ENCODE measurements around the gene HRC.
A peak's percentile ranks its signal among the peaks of the same experiment; 100 is the strongest.

HRC gene

DNA sequence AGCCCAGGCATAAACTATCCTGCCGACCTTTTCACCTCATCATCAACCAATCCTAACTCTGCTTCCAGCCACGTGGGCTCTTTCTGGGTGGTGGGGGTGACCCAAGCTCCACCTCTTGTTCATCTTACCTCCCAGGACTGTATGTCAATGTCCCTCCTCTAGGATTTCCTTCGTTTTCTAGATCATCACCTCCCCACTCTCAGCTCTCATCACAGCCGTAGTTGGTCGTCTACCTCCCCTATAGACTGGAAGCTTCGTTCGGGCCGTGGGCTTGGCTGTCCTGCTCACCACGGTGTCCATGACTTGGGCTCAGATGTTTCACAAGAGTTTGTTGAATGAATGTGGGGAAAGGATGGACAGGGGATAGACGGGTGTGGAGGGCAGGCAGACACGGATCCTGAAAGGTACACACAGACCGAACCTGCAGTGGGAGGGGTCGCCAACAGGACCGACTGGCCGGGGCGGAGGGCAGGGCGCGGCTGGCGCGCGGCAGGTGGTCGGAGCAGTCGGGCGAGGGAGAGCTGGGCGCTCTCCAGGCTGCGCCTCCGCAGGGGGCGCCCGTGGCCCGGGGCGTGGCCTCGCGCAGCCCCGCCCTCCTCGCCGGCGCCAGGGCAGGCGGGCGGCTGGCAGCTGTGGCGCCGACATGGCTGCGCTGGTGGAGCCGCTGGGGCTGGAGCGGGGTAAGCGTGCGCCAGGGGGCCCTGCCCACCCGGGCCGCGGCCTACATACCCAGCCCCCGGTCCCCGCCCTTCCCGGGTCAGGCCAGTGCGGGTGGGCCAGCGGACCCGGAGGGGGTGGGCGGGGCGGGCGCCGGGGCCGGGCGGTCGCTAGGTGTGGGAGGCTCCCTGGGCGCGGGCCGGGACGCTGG lies 41.2 kb downstream of the HRC start, which contains the start of gene LIN7B:
Gene LIN7B, plus strand, starts transcription at position 609 of the 868 bp plus-strand sequence. Its CDS starts 35 bp downstream, at position 644.
- peak; percentile 82 for DNase-seq

DNA sequence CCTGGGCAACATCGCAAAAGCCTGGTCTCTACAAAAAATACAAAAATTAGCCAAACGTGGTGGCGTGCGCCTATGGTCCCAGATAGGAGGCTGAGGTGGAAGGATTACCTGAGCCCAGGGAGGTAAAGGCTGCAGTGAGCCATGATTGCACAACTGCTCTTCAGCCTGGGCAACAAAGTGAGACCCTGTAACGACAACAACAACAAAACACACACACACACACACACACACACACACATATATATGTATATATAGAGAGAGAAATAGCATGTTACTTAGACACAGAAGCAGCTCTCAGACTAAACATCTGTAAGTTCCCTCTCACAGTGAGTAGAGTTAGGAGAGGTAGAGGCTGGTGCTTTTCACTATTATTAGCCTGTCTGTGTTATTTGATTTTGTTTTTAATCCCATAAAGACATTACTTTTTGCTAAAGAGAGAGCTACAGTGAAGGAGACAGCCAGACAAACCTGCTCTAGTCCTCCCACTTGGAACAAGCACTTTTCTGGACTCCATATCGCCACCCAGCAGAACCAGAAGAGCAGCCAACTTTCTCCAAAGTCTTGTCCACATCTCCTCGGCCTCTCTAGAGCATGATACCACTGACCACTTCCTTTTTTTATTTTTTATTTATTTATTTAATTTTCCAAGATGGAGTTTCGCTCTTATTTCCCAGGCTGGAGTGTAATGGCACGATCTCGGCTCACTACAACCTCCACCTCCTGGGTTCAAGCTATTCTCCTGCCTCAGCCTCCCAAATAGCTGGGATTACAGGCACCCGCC lies 43.8 kb downstream of the HRC start:
- DNase-seq = no peak

DNA sequence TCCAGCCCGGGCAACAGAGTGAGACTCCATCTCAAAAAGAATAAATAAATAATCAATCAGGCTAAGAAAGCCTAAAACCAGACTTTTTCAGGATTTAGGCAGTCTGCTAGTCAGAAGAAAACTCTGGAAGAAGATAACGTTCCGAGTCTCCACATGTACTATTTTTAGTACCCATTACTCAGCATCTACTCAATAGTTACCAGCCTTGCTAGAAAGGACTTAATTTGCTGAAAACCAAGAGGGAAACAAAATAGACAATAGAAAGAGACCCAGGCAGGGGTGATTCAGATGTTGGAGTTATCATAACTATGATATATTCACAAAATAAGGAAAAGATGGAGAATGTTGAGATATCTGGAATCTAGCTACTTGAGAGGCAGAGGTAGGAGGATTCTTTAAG lies 44.6 kb downstream of the HRC start:
- no peak for DNase-seq

DNA sequence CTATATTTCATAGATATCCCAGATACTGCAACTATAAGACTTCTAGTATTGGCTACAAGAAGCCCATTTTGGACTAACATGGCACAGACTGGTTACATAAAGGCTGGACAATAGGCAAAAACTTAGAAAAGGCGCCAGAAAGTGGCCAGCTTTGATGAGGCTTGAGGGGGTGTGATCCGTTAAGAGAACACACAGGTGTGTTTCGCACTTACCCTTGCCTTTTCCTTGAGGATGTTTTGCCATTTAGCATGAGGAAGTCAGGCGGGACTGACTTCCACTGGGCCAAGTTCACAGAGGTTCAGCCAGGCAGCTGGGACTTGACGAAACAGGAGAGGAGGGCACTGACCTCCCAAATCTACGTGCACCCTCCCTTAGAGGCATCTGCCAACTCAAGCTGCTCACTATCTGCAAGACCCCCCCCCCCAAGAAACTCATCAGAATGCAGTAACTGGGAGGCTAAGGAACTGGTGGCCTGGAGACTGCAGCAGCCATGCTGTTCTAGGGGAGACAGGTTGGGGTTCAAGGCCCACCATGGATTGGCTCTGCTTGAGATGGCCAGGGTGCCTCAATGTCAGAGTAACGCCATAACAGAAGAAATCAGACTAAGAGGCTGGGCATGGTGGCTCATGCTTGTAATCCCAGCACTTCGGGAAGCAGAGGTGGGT lies 45.5 kb downstream of the HRC start:
- no peak for DNase-seq

DNA sequence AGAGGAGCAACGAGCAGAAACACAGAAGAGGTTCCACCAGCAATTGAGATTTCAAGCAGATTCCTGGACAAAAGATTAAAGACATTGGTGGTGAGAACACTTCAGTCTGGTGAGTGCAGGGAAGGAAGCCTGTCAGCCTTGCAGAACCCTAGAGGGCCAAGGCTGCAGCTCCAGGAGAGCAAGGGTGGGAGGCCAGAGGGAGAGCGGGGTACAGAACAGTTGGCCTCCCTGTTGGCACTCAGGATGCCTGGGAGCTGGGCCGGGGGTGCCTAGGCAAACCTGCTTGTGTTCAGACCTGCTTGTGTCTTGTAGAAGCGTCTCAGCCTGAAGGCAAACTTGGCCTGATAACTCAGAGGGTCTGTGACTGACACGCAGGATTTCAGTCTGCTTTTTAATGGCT lies 46.1 kb downstream of the HRC start:
- DNase-seq = no peak

DNA sequence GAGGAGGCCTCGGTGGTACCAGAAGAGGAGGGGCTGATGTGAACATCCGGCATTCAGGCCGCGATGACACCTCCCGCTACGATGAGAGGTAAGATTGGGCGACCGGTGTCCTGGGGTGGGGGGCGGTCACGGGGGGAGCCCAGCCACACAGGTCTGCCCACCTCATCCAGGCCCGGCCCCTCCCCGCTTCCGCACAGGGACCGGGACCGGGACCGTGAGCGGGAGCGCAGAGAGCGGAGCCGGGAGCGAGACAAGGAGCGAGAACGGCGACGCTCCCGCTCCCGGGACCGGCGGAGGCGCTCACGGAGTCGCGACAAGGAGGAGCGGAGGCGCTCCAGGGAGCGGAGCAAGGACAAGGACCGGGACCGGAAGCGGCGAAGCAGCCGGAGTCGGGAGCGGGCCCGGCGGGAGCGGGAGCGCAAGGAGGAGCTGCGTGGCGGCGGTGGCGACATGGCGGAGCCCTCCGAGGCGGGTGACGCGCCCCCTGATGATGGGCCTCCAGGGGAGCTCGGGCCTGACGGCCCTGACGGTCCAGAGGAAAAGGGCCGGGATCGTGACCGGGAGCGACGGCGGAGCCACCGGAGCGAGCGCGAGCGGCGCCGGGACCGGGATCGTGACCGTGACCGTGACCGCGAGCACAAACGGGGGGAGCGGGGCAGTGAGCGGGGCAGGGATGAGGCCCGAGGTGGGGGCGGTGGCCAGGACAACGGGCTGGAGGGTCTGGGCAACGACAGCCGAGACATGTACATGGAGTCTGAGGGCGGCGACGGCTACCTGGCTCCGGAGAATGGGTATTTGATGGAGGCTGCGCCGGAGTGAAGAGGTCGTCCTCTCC lies 47.4 kb downstream of the HRC start:
- DNase-seq = no peak

DNA sequence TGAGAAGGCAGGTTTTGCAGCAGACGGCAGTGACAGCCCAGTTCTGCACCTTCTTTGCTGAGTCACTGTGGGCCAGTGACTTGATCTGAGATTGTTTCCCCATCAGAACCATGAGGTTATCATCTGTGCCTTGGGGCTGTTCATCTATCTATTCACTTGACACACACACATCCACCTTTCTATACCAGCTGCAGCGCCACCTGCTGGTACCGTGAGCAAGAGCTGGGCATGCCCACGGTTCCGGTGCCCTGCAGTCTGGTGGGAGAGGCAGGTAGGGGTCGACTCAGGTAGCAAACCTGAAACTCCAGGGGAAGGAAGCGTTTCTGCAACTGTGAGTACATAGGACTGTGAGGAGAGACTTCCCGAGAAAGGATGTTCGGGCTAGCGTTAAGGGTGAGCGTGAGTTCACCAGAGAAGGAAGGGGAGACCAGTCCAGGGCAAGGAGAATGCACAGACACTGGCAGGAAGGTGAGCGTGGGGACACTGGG lies 48.5 kb downstream of the HRC start:
- DNase-seq = no peak

DNA sequence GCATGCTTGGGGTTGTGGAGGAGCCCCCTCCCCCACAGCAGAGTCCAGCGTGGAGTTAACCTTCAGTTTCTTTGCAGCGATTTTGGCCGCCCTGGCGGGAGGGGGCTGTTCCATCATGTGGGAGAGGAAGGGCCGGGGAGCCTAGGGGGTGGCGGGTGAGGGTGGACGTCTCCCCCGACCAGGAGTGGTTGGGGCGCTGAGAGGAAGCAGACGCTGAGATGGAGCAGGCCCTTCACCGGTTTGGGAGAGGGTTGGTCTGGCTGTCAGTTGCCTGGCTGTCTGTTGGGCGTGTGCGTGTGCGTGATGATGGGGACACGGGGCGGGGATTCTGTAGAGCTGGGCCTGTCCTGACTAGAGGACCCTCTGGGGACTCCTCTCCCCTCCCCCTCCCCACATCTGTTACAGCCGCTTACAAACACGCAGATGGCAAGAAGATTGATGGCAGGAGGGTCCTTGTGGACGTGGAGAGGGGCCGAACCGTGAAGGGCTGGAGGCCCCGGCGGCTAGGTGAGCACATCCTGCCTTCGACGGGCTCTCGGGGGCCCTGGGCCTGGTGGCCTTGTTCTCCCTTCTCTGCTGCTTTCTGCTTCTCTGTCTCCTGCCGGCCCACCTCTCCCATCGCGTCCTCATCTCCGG lies 50.8 kb downstream of the HRC start:
- peak; percentile 68 for DNase-seq

DNA sequence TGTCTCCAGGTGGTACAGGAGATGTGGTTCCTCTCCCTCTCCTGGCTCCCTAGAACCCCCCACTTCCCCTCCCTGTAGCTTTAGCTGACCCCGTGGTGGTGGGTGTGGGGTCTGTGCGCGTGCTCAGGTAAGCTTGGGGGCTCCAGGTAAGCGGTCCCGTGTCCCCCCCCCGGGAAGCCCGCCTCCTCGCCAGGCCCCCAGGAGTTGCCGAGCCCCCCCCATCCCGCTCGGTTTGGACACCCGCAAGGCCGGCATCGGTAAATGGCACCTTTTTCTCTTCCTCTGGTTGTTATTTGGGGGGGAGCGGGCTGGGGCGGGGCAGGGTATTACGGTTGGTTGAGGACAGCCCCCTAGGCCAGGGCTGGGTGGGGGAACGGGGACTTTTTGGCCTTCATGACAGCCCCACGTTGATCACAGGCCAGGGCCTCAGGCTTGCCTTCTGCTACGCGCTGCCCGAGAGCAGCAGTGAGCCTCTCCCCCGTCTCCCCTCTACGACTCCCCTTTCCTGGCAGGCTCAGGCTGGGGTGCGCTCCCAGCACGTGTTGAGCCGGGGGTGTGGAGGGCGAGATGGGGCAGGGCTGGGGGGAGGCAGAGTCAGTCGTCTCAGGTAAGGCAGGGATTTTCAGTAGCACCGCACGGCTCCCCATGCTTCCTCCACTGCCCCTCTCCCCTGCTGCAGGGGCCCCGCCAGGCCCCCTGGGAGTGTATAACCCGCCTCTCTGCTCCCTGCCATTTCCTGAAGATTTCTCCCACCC lies 51.7 kb downstream of the HRC start:
- DNase-seq = no peak

DNA sequence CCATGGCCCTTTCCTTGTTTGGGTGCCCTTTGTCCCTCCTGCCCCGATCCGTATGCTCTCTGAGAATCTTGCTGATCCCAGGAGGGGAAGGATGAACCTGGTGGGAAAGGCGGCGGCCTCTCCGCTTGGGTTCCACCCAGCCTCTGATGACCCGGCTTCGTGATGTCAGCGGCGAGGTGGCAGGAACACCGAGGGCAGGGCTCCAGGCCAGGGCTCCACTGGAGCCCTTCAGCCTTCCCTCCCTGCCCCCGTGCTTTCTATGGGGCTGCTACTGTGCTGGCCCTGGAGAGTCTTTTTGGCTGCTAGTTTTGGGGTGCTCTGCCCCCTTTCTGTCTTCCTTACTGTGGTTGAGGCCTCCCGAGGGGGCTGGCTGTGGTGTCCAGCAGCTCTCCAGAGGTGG lies 52.9 kb downstream of the HRC start:
- DNase-seq = no peak
